ENCODE measurements around the gene EPHB1. TPM values are rescaled to one million over a fixed set of nuclear protein-coding genes. Genes with fewer than 3 reads are reported as not detected.

The EPHB1 gene
- total and polyA plus RNA-seq, 2 of the 13 experiments (the other 11 are each of a cell fraction or from before 2014, with no cell fraction given) = 0.07 to 0.21 TPM

DNA sequence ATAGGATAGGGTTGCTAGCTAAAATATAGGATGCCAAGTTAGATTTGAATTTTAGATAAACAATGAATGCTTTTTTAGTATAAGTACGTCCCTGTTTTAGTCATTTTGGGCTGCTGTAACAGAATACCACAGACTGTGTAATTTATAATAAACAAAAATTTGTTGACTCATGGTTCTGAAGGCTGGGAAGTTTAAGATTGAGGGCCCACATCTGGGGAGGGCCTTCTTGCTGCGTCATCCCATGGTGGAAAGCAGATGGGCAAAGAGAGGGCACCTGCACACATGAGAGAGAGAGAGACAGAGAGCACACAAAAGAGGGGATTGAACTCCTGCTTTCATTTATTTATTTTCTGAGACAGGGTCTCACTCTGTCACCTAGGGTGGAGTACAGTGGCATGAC lies 246.5 kb downstream of the EPHB1 start:
- no peaks in the 10 kb centered on the region for H4K20me1 ChIP-seq (ENCODE audit: insufficient read depth, low read length)
- no peak overlapping the region for H3K4me3 ChIP-seq (replicated peaks in 1 of 3; ENCODE audit: insufficient read depth in 1 of 3, low read depth in 2 of 3, low read length in 3 of 3)
- H3K4me1 ChIP-seq (ENCODE audit: insufficient read depth, low read length) = no peaks in the 10 kb centered on the region
- H3K9ac ChIP-seq (ENCODE audit: insufficient read depth, low read depth, low read length) = no peak overlapping the region
- FAIRE-seq = no peak
- intact Hi-C loops (cut with micrococcal nuclease; ENCODE audit: unreplicated experiment) = no loop called here
- BruUV-seq (replicated peaks) = no TSS peak
- no peak for DNase-seq (ENCODE audit: low spot score)
- H3K79me2 ChIP-seq (ENCODE audit: insufficient read depth, low read length) = no peaks in the 10 kb centered on the region
- ChIA-PET CTCF (ENCODE audit: low intra/inter-chr PET ratio, low total read pairs) (no interaction called here), POLR2A (no interaction called here)
- no peaks in the 10 kb centered on the region for H3K36me3 ChIP-seq (replicated peaks in 1 of 2; ENCODE audit: control insufficient read depth in 1 of 2, insufficient read depth in 2 of 2, low read length in 2 of 2)
- TF ChIP-seq ZNF660 (CRISPR knock-in tag; IDR thresholded peaks at IDR 0.05; ENCODE audit: borderline replicate concordance, low read depth) (no peak), ZNF609 (CRISPR knock-in tag; IDR thresholded peaks at IDR 0.05; ENCODE audit: borderline replicate concordance) (no peak), WIZ (CRISPR knock-in tag; IDR thresholded peaks at IDR 0.05) (no peak), HNRNPH1 (optimal IDR thresholded peaks at IDR 0.05; ENCODE audit: low read depth, low read length) (no peak), BCL6 (CRISPR knock-in tag; IDR thresholded peaks at IDR 0.05) (no peak), KDM2A (CRISPR knock-in tag; IDR thresholded peaks at IDR 0.05; ENCODE audit: borderline replicate concordance, low read depth) (no peak), RXRA (CRISPR knock-in tag; IDR thresholded peaks at IDR 0.05) (no peak), ZNF234 (CRISPR knock-in tag; conservative IDR thresholded peaks at IDR 0.05) (no peak), CREBL2 (CRISPR knock-in tag; IDR thresholded peaks at IDR 0.05; ENCODE audit: borderline replicate concordance) (no peak), FOXO1 (CRISPR knock-in tag; IDR thresholded peaks at IDR 0.05) (no peak), HNRNPLL (IDR thresholded peaks at IDR 0.05; ENCODE audit: low read depth, low read length, poor library complexity, severe bottlenecking) (no peak), RBFOX2 (IDR thresholded peaks at IDR 0.05; ENCODE audit: low read depth, low read length) (no peak)
- TF ChIP-seq, protein P1, sequence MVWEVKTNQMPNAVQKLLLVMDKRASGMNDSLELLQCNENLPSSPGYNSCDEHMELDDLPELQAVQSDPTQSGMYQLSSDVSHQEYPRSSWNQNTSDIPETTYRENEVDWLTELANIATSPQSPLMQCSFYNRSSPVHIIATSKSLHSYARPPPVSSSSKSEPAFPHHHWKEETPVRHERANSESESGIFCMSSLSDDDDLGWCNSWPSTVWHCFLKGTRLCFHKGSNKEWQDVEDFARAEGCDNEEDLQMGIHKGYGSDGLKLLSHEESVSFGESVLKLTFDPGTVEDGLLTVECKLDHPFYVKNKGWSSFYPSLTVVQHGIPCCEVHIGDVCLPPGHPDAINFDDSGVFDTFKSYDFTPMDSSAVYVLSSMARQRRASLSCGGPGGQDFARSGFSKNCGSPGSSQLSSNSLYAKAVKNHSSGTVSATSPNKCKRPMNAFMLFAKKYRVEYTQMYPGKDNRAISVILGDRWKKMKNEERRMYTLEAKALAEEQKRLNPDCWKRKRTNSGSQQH (CRISPR knock-in tag; IDR thresholded peaks at IDR 0.05; ENCODE audit: low read depth) = no peak
- no peak for ATAC-seq
- no peak overlapping the region for H3K4me2 ChIP-seq (ENCODE audit: low read depth, low read length)
- H2AFZ ChIP-seq (ENCODE audit: low read length) = no peak overlapping the region
- in situ Hi-C loops (cut with HindIII; ENCODE audit: extremely low pct_ligation_motif_present, low pct_unique_long_range_greater_than_20kb) = no loop called here
- H3K27ac ChIP-seq (ENCODE audit: extremely low read length, insufficient read depth, low read length) = no peak overlapping the region
- no peaks in the 10 kb centered on the region for H3K9me3 ChIP-seq (ENCODE audit: low read length)
- 6% methylated on average over 2 of the region's 2 CpGs for WGBS (ENCODE audit: low lambda C conversion rate)
- H3K27me3 ChIP-seq (ENCODE audit: control insufficient read depth in 1 of 2, insufficient read depth in 2 of 2, low read length in 2 of 2) = no peaks in the 10 kb centered on the region; a peak in 1 of 5 replicates
